ENCODE data around the gene SLC6A17. TPM values are rescaled to one million over a fixed set of nuclear protein-coding genes. Genes with fewer than 3 reads are reported as not detected.
A peak's percentile ranks its signal among the peaks of the same experiment; 100 is the strongest.

Gene SLC6A17
- polyA plus RNA-seq, 3 donors = 0.76 to 1.1 (median 0.85) TPM

- DNase-seq (ENCODE audit: extremely low read depth in 1 of 11, low read depth in 9 of 11, low spot score in 4 of 11) = no peak
These were observed 14.5 kb downstream of the SLC6A17 start for GRCh38 chr1:110164725-110165350.

- DNase-seq (ENCODE audit: extremely low read depth in 1 of 11, low read depth in 9 of 11, low spot score in 4 of 11) = no peak
These were observed 15.5 kb downstream of the SLC6A17 start for GRCh38 chr1:110165761-110166231.

- no peak for DNase-seq (ENCODE audit: extremely low read depth in 1 of 11, low read depth in 9 of 11, low spot score in 4 of 11)
These were observed 16.6 kb downstream of the SLC6A17 start for GRCh38 chr1:110166861-110167260.

- DNase-seq (ENCODE audit: extremely low read depth in 1 of 11, low read depth in 9 of 11, low spot score in 4 of 11) = no peak
These were observed 20.8 kb downstream of the SLC6A17 start for GRCh38 chr1:110170766-110171733.

- DNase-seq (ENCODE audit: extremely low read depth in 1 of 11, low read depth in 9 of 11, low spot score in 4 of 11) = no peak
These were observed 21.7 kb downstream of the SLC6A17 start for GRCh38 chr1:110172001-110172400.

- no peak for DNase-seq (ENCODE audit: extremely low read depth in 1 of 11, low read depth in 9 of 11, low spot score in 4 of 11)
These were observed 23.3 kb downstream of the SLC6A17 start for GRCh38 chr1:110173466-110174105.

GRCh38 chr1:110174961-110175360, 24.7 kb downstream of the SLC6A17 start:
- DNase-seq (ENCODE audit: extremely low read depth in 1 of 11, low read depth in 9 of 11, low spot score in 4 of 11) = no peak

- DNase-seq (ENCODE audit: extremely low read depth in 1 of 11, low read depth in 9 of 11, low spot score in 4 of 11) = peak in 4 of 11 donors; percentile 6 to 33 (median 17)
These were observed 26.1 kb downstream of the SLC6A17 start for GRCh38 chr1:110176299-110176956.

GRCh38 chr1:110177775-110178174, 27.5 kb downstream of the SLC6A17 start:
- no peak for DNase-seq (ENCODE audit: extremely low read depth in 1 of 11, low read depth in 9 of 11, low spot score in 4 of 11)

GRCh38 chr1:110183642-110184167, 33.4 kb downstream of the SLC6A17 start:
- no peak for DNase-seq (ENCODE audit: extremely low read depth in 1 of 11, low read depth in 9 of 11, low spot score in 4 of 11)

GRCh38 chr1:110184446-110184845, 34.2 kb downstream of the SLC6A17 start:
- DNase-seq (ENCODE audit: extremely low read depth in 1 of 11, low read depth in 9 of 11, low spot score in 4 of 11) = no peak

GRCh38 chr1:110185181-110185580, 34.9 kb downstream of the SLC6A17 start:
- no peak for DNase-seq (ENCODE audit: extremely low read depth in 1 of 11, low read depth in 9 of 11, low spot score in 4 of 11)

- no peak for DNase-seq (ENCODE audit: extremely low read depth in 1 of 11, low read depth in 9 of 11, low spot score in 4 of 11)
These were observed 36.3 kb downstream of the SLC6A17 start for GRCh38 chr1:110186558-110186957.

- no peak for DNase-seq (ENCODE audit: extremely low read depth in 1 of 11, low read depth in 9 of 11, low spot score in 4 of 11)
These were observed 37.0 kb downstream of the SLC6A17 start for GRCh38 chr1:110187139-110187890.

GRCh38 chr1:110188035-110188618, 37.8 kb downstream of the SLC6A17 start:
- DNase-seq (ENCODE audit: extremely low read depth in 1 of 11, low read depth in 9 of 11, low spot score in 4 of 11) = no peak

GRCh38 chr1:110189181-110189580, 38.9 kb downstream of the SLC6A17 start:
- DNase-seq (ENCODE audit: extremely low read depth in 1 of 11, low read depth in 9 of 11, low spot score in 4 of 11) = no peak

GRCh38 chr1:110190282-110190929, 40.1 kb downstream of the SLC6A17 start:
- DNase-seq (ENCODE audit: extremely low read depth in 1 of 11, low read depth in 9 of 11, low spot score in 4 of 11) = no peak

Measured in renal cortex interstitium (tissue), 11 donors.